ENCODE results near the gene LMO2.

DNA sequence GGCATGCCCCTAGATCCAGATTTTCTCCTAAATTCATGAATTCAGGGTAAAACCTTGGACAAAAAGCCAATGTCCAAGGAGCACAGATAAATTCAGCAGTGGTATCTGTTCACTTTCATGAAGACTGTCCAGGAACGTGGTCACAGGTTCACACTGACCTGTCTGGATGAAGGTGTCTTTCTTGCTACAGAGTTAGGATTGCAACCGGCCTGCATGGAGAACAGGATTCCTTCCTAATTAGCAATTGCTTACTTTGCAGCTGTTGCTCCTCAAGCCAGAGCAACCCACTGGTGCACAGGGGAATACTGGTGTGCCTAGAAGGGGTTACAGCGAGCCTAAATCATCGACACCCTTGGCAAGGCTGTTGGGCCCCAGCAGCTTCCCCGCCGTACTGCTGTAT is 47.6 kb downstream of the LMO2 start:
- TF ChIP-seq, protein P1, sequence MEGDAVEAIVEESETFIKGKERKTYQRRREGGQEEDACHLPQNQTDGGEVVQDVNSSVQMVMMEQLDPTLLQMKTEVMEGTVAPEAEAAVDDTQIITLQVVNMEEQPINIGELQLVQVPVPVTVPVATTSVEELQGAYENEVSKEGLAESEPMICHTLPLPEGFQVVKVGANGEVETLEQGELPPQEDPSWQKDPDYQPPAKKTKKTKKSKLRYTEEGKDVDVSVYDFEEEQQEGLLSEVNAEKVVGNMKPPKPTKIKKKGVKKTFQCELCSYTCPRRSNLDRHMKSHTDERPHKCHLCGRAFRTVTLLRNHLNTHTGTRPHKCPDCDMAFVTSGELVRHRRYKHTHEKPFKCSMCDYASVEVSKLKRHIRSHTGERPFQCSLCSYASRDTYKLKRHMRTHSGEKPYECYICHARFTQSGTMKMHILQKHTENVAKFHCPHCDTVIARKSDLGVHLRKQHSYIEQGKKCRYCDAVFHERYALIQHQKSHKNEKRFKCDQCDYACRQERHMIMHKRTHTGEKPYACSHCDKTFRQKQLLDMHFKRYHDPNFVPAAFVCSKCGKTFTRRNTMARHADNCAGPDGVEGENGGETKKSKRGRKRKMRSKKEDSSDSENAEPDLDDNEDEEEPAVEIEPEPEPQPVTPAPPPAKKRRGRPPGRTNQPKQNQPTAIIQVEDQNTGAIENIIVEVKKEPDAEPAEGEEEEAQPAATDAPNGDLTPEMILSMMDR (IDR thresholded peaks at IDR 0.05; ENCODE audit: low read length) = no peak
- no peak for TF ChIP-seq EZH2phosphoT487 (IDR thresholded peaks at IDR 0.05; ENCODE audit: low read length)

All from MM.1S (cell line).